ENCODE results near the gene TMOD1.
A peak's percentile ranks its signal among the peaks of the same experiment; 100 is the strongest.

DNA sequence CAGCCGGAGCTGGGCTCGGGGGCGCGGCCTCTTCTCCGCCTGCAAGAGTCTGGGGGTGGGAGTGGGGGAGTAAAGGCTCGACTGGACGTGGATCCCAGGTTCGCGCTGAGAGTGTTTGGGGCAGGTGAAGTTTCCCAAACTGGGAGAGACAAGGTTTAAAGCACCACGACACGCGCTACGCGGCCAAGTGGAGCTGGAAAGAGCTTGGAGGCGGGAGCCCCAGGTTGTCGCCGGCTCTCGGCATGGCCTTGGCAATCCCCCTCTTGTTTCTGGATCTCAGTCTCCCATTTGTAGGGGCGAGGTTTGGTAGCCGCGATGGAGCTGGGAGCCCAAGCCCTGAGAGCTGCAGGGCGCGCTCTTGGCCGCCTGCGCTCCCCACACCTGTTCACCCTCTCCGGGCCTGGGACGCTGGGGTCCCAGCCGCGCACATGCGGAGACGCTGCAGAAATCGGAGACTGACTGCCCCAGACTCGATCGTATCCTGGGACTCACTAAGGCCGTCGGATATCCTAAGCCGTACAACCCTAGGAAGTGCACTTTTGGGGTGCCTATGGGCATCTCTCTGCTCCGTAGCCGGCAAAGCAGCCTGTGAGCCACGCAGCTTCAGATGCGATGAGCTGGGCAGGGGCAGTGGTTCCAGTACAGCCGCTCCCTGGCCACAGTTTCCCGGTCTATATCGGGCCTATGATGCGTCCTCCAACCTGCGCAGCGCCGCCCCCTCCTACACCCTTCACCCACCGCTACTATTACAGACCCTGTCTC is 937 bp downstream of the TMOD1 start:
- TF ChIP-seq, protein P1, sequence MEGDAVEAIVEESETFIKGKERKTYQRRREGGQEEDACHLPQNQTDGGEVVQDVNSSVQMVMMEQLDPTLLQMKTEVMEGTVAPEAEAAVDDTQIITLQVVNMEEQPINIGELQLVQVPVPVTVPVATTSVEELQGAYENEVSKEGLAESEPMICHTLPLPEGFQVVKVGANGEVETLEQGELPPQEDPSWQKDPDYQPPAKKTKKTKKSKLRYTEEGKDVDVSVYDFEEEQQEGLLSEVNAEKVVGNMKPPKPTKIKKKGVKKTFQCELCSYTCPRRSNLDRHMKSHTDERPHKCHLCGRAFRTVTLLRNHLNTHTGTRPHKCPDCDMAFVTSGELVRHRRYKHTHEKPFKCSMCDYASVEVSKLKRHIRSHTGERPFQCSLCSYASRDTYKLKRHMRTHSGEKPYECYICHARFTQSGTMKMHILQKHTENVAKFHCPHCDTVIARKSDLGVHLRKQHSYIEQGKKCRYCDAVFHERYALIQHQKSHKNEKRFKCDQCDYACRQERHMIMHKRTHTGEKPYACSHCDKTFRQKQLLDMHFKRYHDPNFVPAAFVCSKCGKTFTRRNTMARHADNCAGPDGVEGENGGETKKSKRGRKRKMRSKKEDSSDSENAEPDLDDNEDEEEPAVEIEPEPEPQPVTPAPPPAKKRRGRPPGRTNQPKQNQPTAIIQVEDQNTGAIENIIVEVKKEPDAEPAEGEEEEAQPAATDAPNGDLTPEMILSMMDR (IDR thresholded peaks at IDR 0.05; ENCODE audit: low read depth, low read length, poor library complexity, severe bottlenecking), result no peak
- peak; percentile 39 for TF ChIP-seq EZH2phosphoT487 (IDR thresholded peaks at IDR 0.05; ENCODE audit: borderline replicate concordance, low read length)

Data from DOHH2 (cell line).